SK-N-MC (cell line): ENCODE results near the gene NHSL1.

Experiments used
- EZH2 ChIP-seq: fragments of 200-600 bp; sonication (generic); IDR thresholded peaks from one replicate; pipeline ENCODE4 v1.6.1; 2017; ENCODE audit warnings: antibody characterized with exemption
- POLR2AphosphoS5 ChIP-seq: IDR thresholded peaks from 2 replicates; pipeline ENCODE4 v1.6.1; 2012; ENCODE audit warnings: mild to moderate bottlenecking, low read depth, low read length, borderline replicate concordance

DNA sequence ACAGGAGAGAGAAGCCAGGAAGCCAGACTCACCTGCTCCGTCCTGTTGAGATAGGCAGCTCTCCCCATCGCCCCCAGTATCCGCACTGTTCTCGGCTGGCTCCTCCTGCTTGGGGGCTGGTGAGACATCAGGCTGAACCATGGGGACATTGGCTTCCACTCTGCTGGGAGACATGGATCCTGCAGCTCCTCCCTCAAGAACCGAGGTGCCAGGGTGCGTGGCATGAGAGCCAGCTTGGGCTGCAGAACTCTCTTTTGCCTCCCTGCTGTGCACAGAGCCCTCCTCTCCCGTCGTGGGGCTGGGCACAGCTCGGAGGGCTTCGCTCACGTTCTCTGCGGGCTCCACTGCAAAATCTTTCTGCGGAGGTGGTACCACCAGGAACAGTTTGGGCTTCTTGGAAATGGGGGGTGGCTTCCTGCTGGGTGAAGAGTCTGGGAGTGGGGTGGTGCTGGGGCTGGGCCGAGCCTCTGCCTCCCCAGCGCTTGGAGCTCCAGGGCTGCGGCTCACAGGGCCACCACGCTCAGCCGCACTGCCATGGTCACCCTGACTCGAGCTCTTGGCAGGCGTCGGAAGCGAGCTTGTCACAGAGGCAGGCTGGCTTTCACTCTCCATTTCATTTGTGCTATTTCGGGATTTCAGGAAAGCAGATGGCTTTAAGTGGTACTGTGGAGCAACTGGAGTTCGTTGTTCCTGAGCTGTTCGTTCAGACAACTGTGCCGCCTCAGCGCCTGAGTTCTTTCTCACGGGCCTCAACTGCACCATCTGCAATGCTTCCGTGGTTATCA, 68.7 kb downstream of the NHSL1 start:
- TF ChIP-seq POLR2AphosphoS5, result no peak
- no peak for TF ChIP-seq EZH2
